Measurements from ENCODE around the gene RHOB. TPM values are rescaled to one million over a fixed set of nuclear protein-coding genes. Genes with fewer than 3 reads are reported as not detected.
A peak's percentile ranks its signal among the peaks of the same experiment; 100 is the strongest.

RHOB gene
- total RNA-seq, 1 donor, result 161 TPM

- Histone ChIP-seq H3K4me3 (ENCODE audit: insufficient read depth, low read length) (peak overlapping the region; percentile 93), H3K9me3 (ENCODE audit: low read depth, low read length) (no peaks in the 10 kb centered on the region), H3K27ac (ENCODE audit: low read depth, low read length) (peak overlapping the region; percentile 94)
Measured at GRCh38 chr2:20448977-20449306, 2.1 kb downstream of the RHOB start.

GRCh38 chr2:20449501-20450200 is 2.8 kb downstream of the RHOB start:
- Histone ChIP-seq H3K9me3 (ENCODE audit: low read depth, low read length) (no peaks in the 10 kb centered on the region), H3K36me3 (ENCODE audit: insufficient read depth, low read length) (peaks cover 7% of the 10 kb centered on the region), H3K4me1 (ENCODE audit: insufficient read depth, low read length) (peaks cover 27% of the 10 kb centered on the region), H3K27me3 (ENCODE audit: insufficient read depth, low read length) (no peaks in the 10 kb centered on the region), H3K4me3 (ENCODE audit: insufficient read depth, low read length) (peak overlapping the region; percentile 93), H4K20me1 (ENCODE audit: insufficient read depth, low read length) (peaks cover 33% of the 10 kb centered on the region), H3K27ac (ENCODE audit: low read depth, low read length) (peak overlapping the region; percentile 94), H2AFZ (ENCODE audit: low read length) (no peak overlapping the region), H3K4me2 (ENCODE audit: insufficient read depth, low read length) (peak overlapping the region; percentile 73), H3K79me2 (ENCODE audit: insufficient read depth, low read length) (peaks cover 30% of the 10 kb centered on the region)
- no peak for TF ChIP-seq CTCF (IDR thresholded peaks at IDR 0.05; ENCODE audit: extremely low read depth, low read depth, low read length)
- DNase-seq (ENCODE audit: insufficient read length, low spot score, missing footprints), result peak; percentile 77

More at GRCh38 chr2:20448977-20449306, 2.1 kb downstream of the RHOB start:
- Histone ChIP-seq H4K20me1 (ENCODE audit: insufficient read depth, low read length) (peaks cover 33% of the 10 kb centered on the region), H3K36me3 (ENCODE audit: insufficient read depth, low read length) (peaks cover 7% of the 10 kb centered on the region), H2AFZ (ENCODE audit: low read length) (no peak overlapping the region), H3K4me2 (ENCODE audit: insufficient read depth, low read length) (peak overlapping the region; percentile 73), H3K27me3 (ENCODE audit: insufficient read depth, low read length) (no peaks in the 10 kb centered on the region), H3K79me2 (ENCODE audit: insufficient read depth, low read length) (peaks cover 30% of the 10 kb centered on the region), H3K4me1 (ENCODE audit: insufficient read depth, low read length) (peaks cover 33% of the 10 kb centered on the region)
- TF ChIP-seq CTCF (IDR thresholded peaks at IDR 0.05; ENCODE audit: extremely low read depth, low read depth, low read length), result no peak
- DNase-seq (ENCODE audit: insufficient read length, low spot score, missing footprints), result no peak

- Histone ChIP-seq H3K9me3 (ENCODE audit: low read depth, low read length) (no peaks in the 10 kb centered on the region), H3K27ac (ENCODE audit: low read depth, low read length) (peak overlapping the region; percentile 94), H2AFZ (ENCODE audit: low read length) (no peak overlapping the region), H3K4me1 (ENCODE audit: insufficient read depth, low read length) (peaks cover 25% of the 10 kb centered on the region), H3K4me2 (ENCODE audit: insufficient read depth, low read length) (peak overlapping the region; percentile 73), H3K79me2 (ENCODE audit: insufficient read depth, low read length) (peaks cover 30% of the 10 kb centered on the region), H3K27me3 (ENCODE audit: insufficient read depth, low read length) (no peaks in the 10 kb centered on the region), H3K4me3 (ENCODE audit: insufficient read depth, low read length) (peak overlapping the region; percentile 93), H4K20me1 (ENCODE audit: insufficient read depth, low read length) (peaks cover 33% of the 10 kb centered on the region), H3K36me3 (ENCODE audit: insufficient read depth, low read length) (peaks cover 7% of the 10 kb centered on the region)
- no peak for TF ChIP-seq CTCF (IDR thresholded peaks at IDR 0.05; ENCODE audit: extremely low read depth, low read depth, low read length)
- peak; percentile 87 for DNase-seq (ENCODE audit: insufficient read length, low spot score, missing footprints)
Measured at GRCh38 chr2:20450201-20450999, 3.5 kb downstream of the RHOB start.

GRCh38 chr2:20451000-20451290 is 4.1 kb downstream of the RHOB start:
- Histone ChIP-seq H3K36me3 (ENCODE audit: insufficient read depth, low read length) (peaks cover 7% of the 10 kb centered on the region), H3K4me2 (ENCODE audit: insufficient read depth, low read length) (no peak overlapping the region), H3K9me3 (ENCODE audit: low read depth, low read length) (no peaks in the 10 kb centered on the region), H3K4me1 (ENCODE audit: insufficient read depth, low read length) (peaks cover 25% of the 10 kb centered on the region), H3K4me3 (ENCODE audit: insufficient read depth, low read length) (no peak overlapping the region), H4K20me1 (ENCODE audit: insufficient read depth, low read length) (peaks cover 33% of the 10 kb centered on the region), H3K27me3 (ENCODE audit: insufficient read depth, low read length) (no peaks in the 10 kb centered on the region), H2AFZ (ENCODE audit: low read length) (no peak overlapping the region), H3K27ac (ENCODE audit: low read depth, low read length) (peak overlapping the region; percentile 94), H3K79me2 (ENCODE audit: insufficient read depth, low read length) (peaks cover 30% of the 10 kb centered on the region)
- no peak for TF ChIP-seq CTCF (IDR thresholded peaks at IDR 0.05; ENCODE audit: extremely low read depth, low read depth, low read length)
- no peak for DNase-seq (ENCODE audit: insufficient read length, low spot score, missing footprints)
